AG09309 (cell line): ENCODE results near the gene FAM222B.

Source experiments
- DNase-seq: peaks from one replicate; pipeline ENCODE4 v3.0.0-alpha.2; 2010; ENCODE audit warnings: low read depth
- H3K4me3 ChIP-seq: 2 replicates; pipeline ENCODE4 v1.5.1; 2011; ENCODE audit warnings: mild to moderate bottlenecking, low read depth, low read length, moderate library complexity; ENCODE audit not compliant: control insufficient read depth
- TF ChIP-seq, protein P1 (sequence below): IDR thresholded peaks from 2 replicates; pipeline ENCODE4 v1.5.1; 2011; ENCODE audit warnings: mild to moderate bottlenecking, low read depth, low read length, inconsistent platforms; ENCODE audit not compliant: insufficient read depth, control insufficient read depth; ENCODE audit errors: missing control alignments

FAM222B gene

DNA sequence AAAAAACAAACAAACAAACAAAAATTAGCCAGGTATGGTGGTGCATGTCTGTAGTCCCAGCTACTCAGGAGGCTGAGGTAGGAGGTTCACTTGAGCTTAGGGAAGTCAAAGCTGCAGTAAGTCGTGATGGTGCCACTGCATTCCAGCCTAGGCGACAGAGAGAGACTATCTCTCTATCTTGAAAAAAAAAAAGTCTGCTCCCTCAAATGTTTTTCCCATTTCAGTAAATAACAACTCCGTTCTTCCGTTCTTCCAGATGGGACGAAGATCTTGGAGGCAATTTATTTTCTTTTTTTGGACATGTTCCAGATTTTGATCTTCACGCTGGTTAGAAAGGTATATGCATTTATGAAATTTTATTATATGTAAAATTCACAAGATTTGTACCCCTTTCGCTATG, 31.2 kb upstream of the FAM222B start:
- DNase-seq, result no peak
- no peak overlapping the region for H3K4me3 ChIP-seq
- TF ChIP-seq, protein P1, sequence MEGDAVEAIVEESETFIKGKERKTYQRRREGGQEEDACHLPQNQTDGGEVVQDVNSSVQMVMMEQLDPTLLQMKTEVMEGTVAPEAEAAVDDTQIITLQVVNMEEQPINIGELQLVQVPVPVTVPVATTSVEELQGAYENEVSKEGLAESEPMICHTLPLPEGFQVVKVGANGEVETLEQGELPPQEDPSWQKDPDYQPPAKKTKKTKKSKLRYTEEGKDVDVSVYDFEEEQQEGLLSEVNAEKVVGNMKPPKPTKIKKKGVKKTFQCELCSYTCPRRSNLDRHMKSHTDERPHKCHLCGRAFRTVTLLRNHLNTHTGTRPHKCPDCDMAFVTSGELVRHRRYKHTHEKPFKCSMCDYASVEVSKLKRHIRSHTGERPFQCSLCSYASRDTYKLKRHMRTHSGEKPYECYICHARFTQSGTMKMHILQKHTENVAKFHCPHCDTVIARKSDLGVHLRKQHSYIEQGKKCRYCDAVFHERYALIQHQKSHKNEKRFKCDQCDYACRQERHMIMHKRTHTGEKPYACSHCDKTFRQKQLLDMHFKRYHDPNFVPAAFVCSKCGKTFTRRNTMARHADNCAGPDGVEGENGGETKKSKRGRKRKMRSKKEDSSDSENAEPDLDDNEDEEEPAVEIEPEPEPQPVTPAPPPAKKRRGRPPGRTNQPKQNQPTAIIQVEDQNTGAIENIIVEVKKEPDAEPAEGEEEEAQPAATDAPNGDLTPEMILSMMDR, result no peak

DNA sequence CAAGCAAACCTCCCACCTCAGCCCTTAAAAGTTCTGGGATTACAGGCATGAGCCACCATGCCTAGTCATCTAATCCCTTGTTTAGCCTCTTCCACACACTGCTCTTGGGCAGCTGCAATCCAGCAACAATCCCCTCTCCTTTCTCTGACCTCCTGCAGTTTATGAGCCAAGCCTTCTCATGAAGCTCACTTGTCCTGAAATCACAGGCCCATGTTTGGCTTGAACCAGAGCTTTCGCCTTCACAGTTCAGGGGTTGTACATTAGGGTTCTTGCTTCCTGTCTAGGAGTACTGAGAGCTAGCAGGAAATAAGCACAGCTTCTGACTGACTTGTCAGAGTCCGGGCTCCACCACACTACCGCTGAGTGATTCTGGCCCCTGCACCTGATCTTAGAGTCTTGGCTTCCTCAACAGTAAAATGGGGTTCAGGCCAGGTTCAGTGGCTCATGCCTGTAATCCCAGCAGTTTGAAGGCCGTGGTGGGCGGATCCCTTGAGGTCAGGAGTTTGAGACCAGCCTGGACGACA, 28.5 kb upstream of the FAM222B start:
- TF ChIP-seq, protein P1, result no peak
- H3K4me3 ChIP-seq, result no peak overlapping the region
- DNase-seq, result no peak

DNA sequence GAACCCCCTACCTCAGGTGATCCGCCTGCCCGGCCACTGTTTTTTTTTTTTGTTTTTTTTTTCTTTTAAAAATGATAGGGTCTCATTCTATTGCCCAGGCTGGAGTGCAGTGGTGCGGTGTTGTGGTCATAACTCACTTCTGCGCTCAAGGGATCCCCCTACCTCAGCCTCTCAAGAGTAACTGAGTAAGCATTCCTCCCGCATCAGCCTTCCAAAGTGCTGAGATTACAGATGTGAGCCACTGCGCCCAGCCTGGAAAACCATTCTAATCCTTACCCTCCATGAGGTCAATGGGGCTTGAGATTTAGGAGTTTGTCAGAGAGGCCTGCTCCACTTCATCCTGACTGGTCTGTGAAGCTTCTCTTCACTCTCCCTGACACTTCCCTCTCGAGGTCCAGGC, 24.7 kb upstream of the FAM222B start:
- H3K4me3 ChIP-seq, result no peak overlapping the region
- DNase-seq, result no peak
- TF ChIP-seq, protein P1, result no peak

DNA sequence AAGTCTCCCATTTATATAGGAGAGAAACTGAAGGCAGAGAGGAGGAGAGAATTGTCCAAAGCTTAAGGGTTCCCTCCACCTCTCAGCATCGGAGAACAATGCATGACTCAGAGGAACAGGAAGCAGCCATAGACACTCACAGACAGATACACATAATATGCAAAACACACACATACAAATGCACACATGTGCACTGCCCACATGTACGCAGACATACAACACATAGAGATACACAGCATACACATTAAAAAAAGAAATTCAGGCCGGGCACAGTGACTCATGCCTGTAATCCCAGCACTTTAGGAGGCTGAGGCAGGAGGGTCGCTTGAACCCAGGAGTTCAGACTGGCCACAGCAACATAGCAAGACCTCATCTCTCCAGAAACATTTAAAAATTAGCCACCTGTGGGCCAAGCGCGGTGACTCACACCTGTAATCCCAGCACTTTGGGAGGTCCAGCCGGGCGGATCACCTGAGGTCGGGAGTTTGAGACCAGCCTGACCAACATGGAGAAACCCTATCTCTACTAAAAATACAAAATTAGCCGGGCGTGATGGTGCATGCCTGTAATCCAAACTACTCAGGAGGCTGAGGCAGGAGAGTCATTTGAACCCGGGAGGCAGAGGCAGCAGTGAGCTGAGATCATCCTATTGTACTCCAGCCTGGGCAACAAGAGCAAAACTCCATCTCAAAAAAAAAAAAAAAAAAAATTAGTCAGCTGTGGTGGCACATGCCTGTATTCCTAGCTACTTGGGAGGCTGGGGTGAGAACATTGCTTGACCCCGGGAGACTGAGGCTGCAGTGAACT, 23.6 kb upstream of the FAM222B start:
- TF ChIP-seq, protein P1, result no peak
- no peak for DNase-seq
- H3K4me3 ChIP-seq, result no peak overlapping the region

DNA sequence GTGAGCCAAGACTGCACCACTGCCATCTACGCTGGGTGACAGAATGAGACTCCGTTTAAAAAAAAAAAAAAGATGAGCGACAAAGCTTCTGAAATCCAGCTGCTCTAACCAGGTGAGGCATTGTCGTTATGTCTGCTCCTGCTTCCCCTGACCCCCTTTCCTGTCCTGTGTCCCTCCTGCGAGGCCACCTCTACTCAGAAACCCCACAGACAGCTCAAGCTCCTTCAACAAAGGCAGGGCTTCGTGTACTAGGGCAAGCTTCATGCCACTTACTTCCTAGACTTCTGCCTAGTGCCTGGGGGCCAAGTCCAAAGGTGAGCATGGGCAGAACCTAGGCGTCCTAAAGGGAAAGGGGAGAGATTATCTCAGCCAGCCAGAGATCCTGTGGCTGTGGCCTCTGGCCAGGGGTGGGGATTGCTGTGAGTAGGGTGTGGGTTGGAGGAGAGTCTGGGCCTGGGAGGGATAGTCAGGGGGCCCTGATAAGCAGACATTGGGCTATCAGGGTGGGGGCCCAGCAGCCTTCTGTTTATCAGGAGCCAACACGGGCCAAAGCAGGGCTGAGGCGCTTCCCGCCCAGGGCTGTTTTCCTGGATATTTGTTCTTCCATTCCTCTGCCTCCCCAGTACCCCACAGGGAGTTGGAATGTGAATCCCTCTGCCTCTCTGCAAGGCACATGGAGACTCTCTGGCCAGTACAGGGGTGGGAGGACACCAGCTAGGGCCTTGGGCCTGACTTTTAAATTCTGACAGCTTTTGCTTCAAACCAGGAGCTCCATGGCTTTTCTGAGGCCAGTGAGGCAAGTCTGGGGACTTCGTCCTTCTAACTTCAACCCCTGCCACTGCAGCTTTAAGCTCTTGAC, 22.6 kb upstream of the FAM222B start:
- TF ChIP-seq, protein P1, result no peak
- no peak overlapping the region for H3K4me3 ChIP-seq
- no peak for DNase-seq

DNA sequence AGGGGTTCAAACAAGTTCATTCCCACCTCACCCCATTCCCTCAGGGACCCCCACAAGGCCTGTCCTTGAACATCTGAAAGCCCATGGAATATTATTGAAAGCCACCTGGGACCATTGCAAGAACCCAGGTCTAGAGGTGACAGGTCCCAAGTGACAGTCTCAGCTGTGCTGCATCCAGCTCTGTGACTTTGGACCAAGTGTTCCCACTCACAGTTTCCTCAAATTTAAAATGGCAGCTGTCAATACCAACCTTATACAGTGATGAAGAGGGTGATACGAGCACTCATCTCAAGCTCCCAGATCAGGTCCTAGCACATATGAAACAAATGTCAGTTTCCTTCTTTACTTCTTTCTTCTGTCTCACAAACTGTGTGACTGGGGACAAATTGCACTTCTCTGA, 21.4 kb upstream of the FAM222B start:
- TF ChIP-seq, protein P1, result no peak
- no peak for DNase-seq
- no peak overlapping the region for H3K4me3 ChIP-seq
